HEK293T (cell line): ENCODE measurements around the gene GNG12.

Experiments used
- CTCF ChIA-PET: fragments of 350-600 bp; formaldehyde crosslinking; extraction: SDS; loops from one replicate; lab custom pipeline; 2021; ENCODE audit warnings: antibody characterized with exemption, inconsistent platforms; lab: Yijun Ruan, JAX
- POLR2A ChIA-PET: fragments of 350-600 bp; formaldehyde crosslinking; extraction: SDS; loops from one replicate; lab custom pipeline; 2020; ENCODE audit warnings: antibody characterized with exemption, inconsistent platforms; lab: Yijun Ruan, JAX
- DNase-seq: peaks from one replicate; pipeline ENCODE4 v3.0.0; 2012; ENCODE audit warnings: mixed read lengths; ENCODE audit errors: extremely low spot score
- ARNT ChIP-seq: fragments of 450-650 bp; IDR thresholded peaks from 2 replicates; pipeline ENCODE4 v1.6.1; 2017; ENCODE audit warnings: mild to moderate bottlenecking
- BHLHE40 ChIP-seq: fragments of 450-650 bp; IDR thresholded peaks from 2 replicates; pipeline ENCODE4 v1.6.1; 2016; ENCODE audit warnings: mild to moderate bottlenecking, moderate library complexity, borderline replicate concordance
- CTBP1 ChIP-seq: fragments of 450-650 bp; IDR thresholded peaks from 2 replicates; pipeline ENCODE4 v1.6.1; 2016; ENCODE audit warnings: borderline replicate concordance
- ELF4 ChIP-seq: fragments of 450-650 bp; IDR thresholded peaks from 2 replicates; pipeline ENCODE4 v1.6.1; 2017; ENCODE audit warnings: antibody characterized with exemption
- FOXA1 ChIP-seq: fragments of 450-650 bp; IDR thresholded peaks from 2 replicates; pipeline ENCODE4 v1.6.1; 2016; ENCODE audit warnings: mild to moderate bottlenecking
- FOXK2 ChIP-seq: fragments of 450-650 bp; IDR thresholded peaks from 2 replicates; pipeline ENCODE4 v1.6.1; 2016; ENCODE audit warnings: mild to moderate bottlenecking
- FOXM1 ChIP-seq: fragments of 450-650 bp; IDR thresholded peaks from 2 replicates; pipeline ENCODE4 v1.6.1; 2017; ENCODE audit warnings: mild to moderate bottlenecking, borderline replicate concordance
- HDGF ChIP-seq: fragments of 450-650 bp; IDR thresholded peaks from 2 replicates; pipeline ENCODE4 v1.6.1; 2017; ENCODE audit warnings: antibody characterized with exemption, borderline replicate concordance
- L3MBTL2 ChIP-seq: fragments of 450-650 bp; conservative IDR thresholded peaks from 2 replicates; pipeline ENCODE4 v1.6.1; 2016; ENCODE audit warnings: mild to moderate bottlenecking
- LEF1 ChIP-seq: fragments of 450-650 bp; IDR thresholded peaks from 2 replicates; pipeline ENCODE4 v1.6.1; 2017; ENCODE audit warnings: mild to moderate bottlenecking, borderline replicate concordance
- NFRKB ChIP-seq: fragments of 450-650 bp; IDR thresholded peaks from 2 replicates; pipeline ENCODE4 v1.6.1; 2016; ENCODE audit warnings: mild to moderate bottlenecking, moderate library complexity
- SP1 ChIP-seq: fragments of 450-650 bp; IDR thresholded peaks from 2 replicates; pipeline ENCODE4 v1.6.1; 2017
- SUZ12 ChIP-seq: fragments of 450-650 bp; IDR thresholded peaks from 2 replicates; pipeline ENCODE4 v1.6.1; 2016; ENCODE audit warnings: mild to moderate bottlenecking
- TARDBP ChIP-seq: fragments of 450-650 bp; IDR thresholded peaks from 2 replicates; pipeline ENCODE4 v1.6.1; 2016
- ZNF384 ChIP-seq: fragments of 450-650 bp; IDR thresholded peaks from 2 replicates; pipeline ENCODE4 v1.6.1; 2016
- TF ChIP-seq, protein P1 (sequence below): fragments of 450-650 bp; IDR thresholded peaks from 2 replicates; pipeline ENCODE4 v1.6.1; 2016

Gene GNG12

DNA sequence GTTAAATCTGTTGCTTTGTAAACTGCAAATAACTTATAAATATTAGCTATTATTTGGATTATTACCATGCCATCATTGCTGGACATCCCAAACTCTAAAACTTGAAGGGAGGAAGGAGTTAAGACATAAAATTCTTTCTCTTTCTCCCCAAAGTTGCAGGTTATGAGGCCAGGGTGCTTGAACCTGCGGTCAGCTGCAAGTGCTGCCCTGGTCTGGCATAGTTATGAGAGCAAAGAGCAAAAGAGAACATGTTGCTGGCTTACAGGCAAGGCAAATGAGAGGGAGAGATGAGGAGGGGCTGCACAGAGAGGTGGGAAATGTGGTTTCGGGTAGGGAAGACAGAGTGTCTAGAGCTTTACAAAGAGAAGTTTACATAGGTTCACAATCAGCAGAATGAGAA lies 117.4 kb downstream of the GNG12 start:
- CTCF ChIA-PET = interaction anchor here (0.6 to 0.9 kb wide), 3 partner anchors 12 to 180 kb away, joined by 3 read pairs; no protein-coding TSS in a partner anchor
- TF ChIP-seq LEF1 (no peak), HDGF (no peak)
- POLR2A ChIA-PET = interaction anchor here (2.3 kb wide), 1 partner anchor 30 kb away, joined by 13 read pairs; the partner anchor contains the start of gene GADD45A
- no peak for DNase-seq

DNA sequence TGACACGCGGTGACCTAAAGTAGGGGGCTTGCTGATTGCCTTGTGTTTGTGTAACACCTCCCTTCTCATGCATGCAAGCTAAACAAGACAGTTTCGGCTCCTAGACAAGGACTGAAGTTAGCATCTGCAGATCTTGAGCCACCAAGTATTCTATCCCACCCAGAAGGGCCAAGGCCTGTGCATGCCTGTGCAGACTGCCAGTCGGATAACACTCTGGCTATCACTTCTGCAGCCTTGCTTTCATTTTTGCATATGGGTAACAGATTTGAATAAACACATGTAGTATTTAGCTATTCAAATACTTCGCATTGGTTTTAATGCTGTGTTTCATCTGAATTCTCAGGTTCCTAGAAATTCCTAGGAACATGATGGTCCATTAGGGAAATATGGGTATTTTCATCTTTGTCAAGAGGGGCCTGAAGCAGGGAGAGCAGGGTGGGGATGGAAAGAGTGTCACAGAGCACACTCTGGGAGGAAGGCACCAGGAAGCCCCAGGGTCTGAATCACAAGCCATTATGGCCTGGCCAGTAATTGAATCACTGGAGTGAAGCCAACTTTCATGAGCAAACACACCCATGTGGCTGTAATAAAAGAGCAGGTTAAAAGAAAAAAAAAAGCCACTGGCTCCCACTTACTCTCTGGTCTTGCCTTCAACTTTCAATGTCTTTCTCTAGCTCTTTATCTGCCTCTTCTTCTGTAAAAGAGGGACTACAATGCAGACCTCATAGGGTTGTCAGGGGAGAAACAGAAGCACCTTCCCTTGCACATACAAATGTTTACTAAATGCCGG lies 120.0 kb downstream of the GNG12 start:
- POLR2A ChIA-PET = interaction anchor here (1.0 to 2.9 kb wide), 4 partner anchors 9 to 119 kb away, joined by 3 to 15 read pairs (median 4); partner anchors contain the start of gene GADD45A
- DNase-seq = peak; percentile 73
- TF ChIP-seq HDGF (no peak), ELF4 (no peak), FOXM1 (no peak), ARNT (no peak), SP1 (no peak), ZNF384 (peak; percentile 90), BHLHE40 (no peak)
- CTCF ChIA-PET = interaction anchor here (1.4 kb wide), 1 partner anchor 10 kb away, joined by 4 read pairs; no protein-coding TSS in a partner anchor

DNA sequence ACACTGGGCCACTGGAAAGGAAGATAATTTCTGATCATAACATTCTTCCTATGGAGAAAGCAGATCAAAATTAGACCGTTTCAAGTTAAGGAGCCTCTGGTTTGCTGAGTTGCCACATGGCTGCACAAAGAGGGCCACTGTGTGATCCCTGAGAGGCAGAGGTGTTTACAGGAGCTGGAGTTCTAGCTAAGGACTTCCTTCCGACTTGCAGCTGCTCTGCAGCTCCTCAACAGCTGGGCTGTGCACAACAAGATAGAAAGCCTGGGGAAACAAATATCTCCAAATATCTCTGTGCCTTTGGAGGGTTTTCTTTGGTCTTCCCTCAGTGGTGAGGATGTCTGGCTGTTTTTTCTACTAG lies 121.4 kb downstream of the GNG12 start:
- DNase-seq = no peak
- CTCF ChIA-PET = interaction anchor here (0.6 kb wide), 1 partner anchor 177 kb away, joined by 3 read pairs; no protein-coding TSS in a partner anchor
- POLR2A ChIA-PET = interaction anchor here (1.6 to 2.9 kb wide), 3 partner anchors 11 to 120 kb away, joined by 5 to 15 read pairs (median 10); partner anchors contain the start of gene GADD45A
- no peak for TF ChIP-seq L3MBTL2
- no peak for TF ChIP-seq BHLHE40
- no peak for TF ChIP-seq SUZ12
- TF ChIP-seq, protein P1, sequence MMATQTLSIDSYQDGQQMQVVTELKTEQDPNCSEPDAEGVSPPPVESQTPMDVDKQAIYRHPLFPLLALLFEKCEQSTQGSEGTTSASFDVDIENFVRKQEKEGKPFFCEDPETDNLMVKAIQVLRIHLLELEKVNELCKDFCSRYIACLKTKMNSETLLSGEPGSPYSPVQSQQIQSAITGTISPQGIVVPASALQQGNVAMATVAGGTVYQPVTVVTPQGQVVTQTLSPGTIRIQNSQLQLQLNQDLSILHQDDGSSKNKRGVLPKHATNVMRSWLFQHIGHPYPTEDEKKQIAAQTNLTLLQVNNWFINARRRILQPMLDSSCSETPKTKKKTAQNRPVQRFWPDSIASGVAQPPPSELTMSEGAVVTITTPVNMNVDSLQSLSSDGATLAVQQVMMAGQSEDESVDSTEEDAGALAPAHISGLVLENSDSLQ = no peak
- TF ChIP-seq ZNF384 = no peak
- TF ChIP-seq NFRKB = no peak
- TF ChIP-seq LEF1 = no peak
- TF ChIP-seq TARDBP = no peak
- TF ChIP-seq CTBP1 = no peak

DNA sequence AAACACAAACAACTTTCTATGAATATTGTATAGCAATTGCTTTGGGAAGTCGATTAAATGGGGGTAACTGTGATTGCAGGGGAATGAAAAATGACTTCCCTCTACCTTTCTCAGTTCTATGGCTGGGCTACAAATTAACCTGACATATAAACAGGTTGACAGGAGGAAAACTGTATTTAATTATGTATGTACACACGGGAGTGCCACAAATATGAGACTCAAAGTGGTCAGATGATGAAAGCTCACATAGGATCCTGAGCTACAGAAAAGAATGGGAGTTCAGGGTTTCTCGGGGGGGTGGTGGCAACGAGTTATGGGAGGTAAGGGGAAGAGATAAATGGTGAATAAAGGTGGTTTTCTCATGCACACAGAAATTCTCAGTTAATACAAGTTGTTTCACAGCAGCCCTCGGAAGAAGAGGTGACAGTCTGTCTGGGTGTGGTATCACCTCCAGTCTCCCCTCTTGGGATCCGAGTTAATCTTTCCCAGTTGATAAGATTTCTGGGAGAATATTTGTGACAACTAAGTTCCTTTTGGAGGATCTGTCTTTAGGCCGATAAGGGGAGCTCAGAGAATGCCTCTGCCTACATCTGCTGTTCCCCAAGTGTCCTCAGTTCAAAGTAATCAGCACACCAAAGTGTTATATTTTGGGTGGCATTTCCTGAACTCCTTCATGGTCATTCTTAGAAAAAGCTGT lies 122.0 kb downstream of the GNG12 start:
- no peak for TF ChIP-seq TARDBP
- no peak for TF ChIP-seq SUZ12
- no peak for TF ChIP-seq NFRKB
- TF ChIP-seq, protein P1 = no peak
- TF ChIP-seq CTBP1 = no peak
- no peak for TF ChIP-seq HDGF
- TF ChIP-seq L3MBTL2 = no peak
- no peak for TF ChIP-seq LEF1
- no peak for TF ChIP-seq ARNT
- no peak for TF ChIP-seq SP1
- no peak for TF ChIP-seq FOXM1
- TF ChIP-seq BHLHE40 = no peak
- TF ChIP-seq FOXA1 = no peak
- no peak for DNase-seq
- CTCF ChIA-PET = interaction anchor here (0.6 to 0.9 kb wide), 3 partner anchors 9 to 33 kb away, joined by 3 to 4 read pairs (median 3); no protein-coding TSS in a partner anchor
- POLR2A ChIA-PET = interaction anchor here (1.6 to 2.9 kb wide), 2 partner anchors 10 to 25 kb away, joined by 10 to 15 read pairs; partner anchors contain the start of gene GADD45A

DNA sequence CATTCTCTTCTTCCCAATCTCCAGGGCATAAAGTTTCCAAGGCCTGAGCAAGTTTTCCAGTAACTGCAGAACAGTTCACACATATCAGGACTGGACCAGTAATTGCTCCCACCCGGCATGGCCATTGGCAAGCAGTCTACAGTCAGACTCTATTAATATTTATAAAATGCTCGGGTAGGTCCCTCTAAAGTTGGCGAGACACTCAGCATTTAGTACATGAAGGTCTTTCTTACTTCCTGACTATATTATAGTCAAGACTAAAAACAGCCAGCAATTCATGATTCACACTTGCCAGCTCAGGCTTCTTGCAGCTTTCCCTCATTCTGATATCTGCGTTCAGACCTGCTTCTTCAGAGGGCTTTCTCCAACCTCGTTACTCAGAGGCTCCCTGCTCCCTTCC lies 122.8 kb downstream of the GNG12 start:
- ChIA-PET POLR2A (no interaction called here), CTCF (no interaction called here)
- TF ChIP-seq HDGF (no peak), FOXA1 (no peak), ZNF384 (no peak), TARDBP (no peak), SP1 (no peak), FOXM1 (no peak), L3MBTL2 (no peak), SUZ12 (no peak), FOXK2 (no peak), CTBP1 (no peak), BHLHE40 (no peak), NFRKB (no peak), ARNT (no peak), ELF4 (no peak), LEF1 (no peak)
- TF ChIP-seq, protein P1 = no peak
- no peak for DNase-seq
